Peyer's patch (tissue), 4 donors: ENCODE measurements around the gene PML. TPM values are rescaled to one million over a fixed set of nuclear protein-coding genes. Genes with fewer than 3 reads are reported as not detected.

Experiments
- DNase-seq, 3 donors: peaks; one replicate each; pipeline ENCODE4 v3.0.0-alpha.2; 2017 to 2019
- H3K27ac ChIP-seq, 4 donors: fragments of 200-600 bp; sonication (generic); one replicate each; pipeline ENCODE4 v1.5.1; 2016 to 2019
- H3K27me3 ChIP-seq, 2 donors: fragments of 200-600 bp; sonication (generic); one replicate each; pipeline ENCODE4 v1.5.1; 2019
- H3K36me3 ChIP-seq, 3 donors: fragments of 200-600 bp; sonication (generic); one replicate each; pipeline ENCODE4 v1.5.1; 2016 to 2019
- H3K4me1 ChIP-seq, 4 donors: fragments of 200-600 bp; sonication (generic); one replicate each; pipeline ENCODE4 v1.5.1; 2016 to 2019
- H3K4me3 ChIP-seq, 4 donors: fragments of 200-600 bp; sonication (generic); 1 replicate in 3 of 4; 2 replicates in 1 of 4; pipeline ENCODE4 v1.5.1; 2016 to 2019; ENCODE audit warnings: mild to moderate bottlenecking in 1 of 4
- H3K9me3 ChIP-seq, 4 donors: fragments of 200-600 bp; sonication (generic); one replicate each; pipeline ENCODE4 v1.5.1; 2016 to 2019; ENCODE audit warnings: mild to moderate bottlenecking in 1 of 4
- CTCF ChIP-seq, 6 experiments: fragments of 450-650 bp in 4 of 6; fragments of 200-600 bp in 2 of 6; sonication (generic) in 1 of 6; IDR thresholded peaks; one replicate each; pipeline ENCODE4 v1.5.1; 2017 to 2019; ENCODE audit warnings: antibody characterized with exemption in 6 of 6, mild to moderate bottlenecking in 3 of 6, moderate library complexity in 1 of 6
- POLR2A ChIP-seq, 2 donors: fragments of 450-650 bp; IDR thresholded peaks; one replicate each; pipeline ENCODE4 v1.5.1; 2017; ENCODE audit warnings: antibody characterized with exemption in 2 of 2, mild to moderate bottlenecking in 2 of 2, moderate library complexity in 2 of 2
- total RNA-seq, 4 donors: library from RNA; depleted of rRNA; stranded (reverse); fragments of >200 nt; gene quantifications; one replicate each; pipeline ENCODE4 v1.1.0, GENCODE V29; 2016

The PML gene
- total RNA-seq, 4 donors from 2014 or later: 52.4 to 116 (median 82.9) TPM

DNA sequence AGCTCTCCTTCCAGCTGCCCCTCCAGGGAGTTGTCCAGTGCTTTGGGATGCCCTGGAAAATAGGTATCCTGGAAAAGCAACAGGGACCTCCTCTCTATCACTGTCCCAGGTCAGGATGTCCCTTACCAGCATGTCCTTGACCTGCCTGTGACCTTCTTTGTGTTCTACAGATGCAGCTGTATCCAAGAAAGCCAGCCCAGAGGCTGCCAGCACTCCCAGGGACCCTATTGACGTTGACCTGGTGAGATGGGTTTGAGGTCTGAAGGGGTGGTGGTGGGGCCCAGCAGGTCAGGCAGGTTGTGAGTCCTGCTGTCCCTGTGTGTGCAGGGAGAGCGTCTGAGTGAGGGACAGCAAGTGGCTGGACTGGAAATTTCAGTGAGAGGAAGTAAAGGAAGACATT lies 30.2 kb downstream of the PML start:
- no peak overlapping the region for H3K27ac ChIP-seq
- no peak for TF ChIP-seq POLR2A (IDR thresholded peaks at IDR 0.05)
- no peak for TF ChIP-seq CTCF (IDR thresholded peaks at IDR 0.05)
- H3K9me3 ChIP-seq: no peaks in the 10 kb centered on the region
- H3K36me3 ChIP-seq: peaks cover 0 to 58% (median 4%) of the 10 kb centered on the region in 3 donors
- no peaks in the 10 kb centered on the region for H3K4me1 ChIP-seq
- H3K27me3 ChIP-seq: no peaks in the 10 kb centered on the region
- H3K4me3 ChIP-seq: no peak overlapping the region
- DNase-seq: no peak

GRCh38 chr15:74025436-74025835 lies 30.9 kb downstream of the PML start:
- Histone ChIP-seq H3K36me3 (peaks cover 0 to 58% (median 4%) of the 10 kb centered on the region in 3 donors), H3K27ac (no peak overlapping the region), H3K27me3 (no peaks in the 10 kb centered on the region), H3K9me3 (no peaks in the 10 kb centered on the region), H3K4me1 (no peaks in the 10 kb centered on the region), H3K4me3 (no peak overlapping the region)
- no peak for DNase-seq
- TF ChIP-seq POLR2A (IDR thresholded peaks at IDR 0.05) (no peak), CTCF (IDR thresholded peaks at IDR 0.05) (no peak)

DNA sequence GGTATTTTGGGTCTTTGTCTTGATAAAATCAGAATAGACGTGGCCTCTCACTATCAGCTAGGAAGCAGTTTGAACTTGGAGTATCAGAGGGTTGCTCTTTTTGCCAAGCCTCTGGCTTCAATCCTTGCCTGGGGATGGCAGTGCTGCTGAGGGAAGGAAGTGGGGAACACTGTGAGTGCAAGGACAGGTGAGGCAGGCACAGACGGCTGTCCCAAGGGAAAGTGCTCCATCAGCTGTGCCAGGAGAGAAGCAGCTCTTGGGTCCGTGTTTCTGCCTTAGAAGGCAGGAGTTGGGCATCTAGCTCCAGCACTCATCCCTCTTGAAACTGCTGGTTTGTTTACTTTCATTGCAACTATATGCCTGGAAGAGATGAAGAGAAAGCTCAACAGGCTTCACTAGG lies 33.2 kb downstream of the PML start:
- Histone ChIP-seq H3K36me3 (peaks cover 0 to 69% (median 4%) of the 10 kb centered on the region in 3 donors), H3K27ac (peak overlapping the region in 1 of 4 donors; percentile 7)

GRCh38 chr15:74028646-74029045 lies 34.1 kb downstream of the PML start:
- H3K27ac ChIP-seq: no peak overlapping the region
- TF ChIP-seq POLR2A (IDR thresholded peaks at IDR 0.05) (no peak), CTCF (IDR thresholded peaks at IDR 0.05) (no peak)

More for the DNA sequence above, 33.2 kb downstream of the PML start:
- Histone ChIP-seq H3K9me3 (no peaks in the 10 kb centered on the region), H3K27me3 (no peaks in the 10 kb centered on the region), H3K4me3 (no peak overlapping the region), H3K4me1 (no peaks in the 10 kb centered on the region)
- TF ChIP-seq CTCF (IDR thresholded peaks at IDR 0.05): no peak
- no peak for DNase-seq

GRCh38 chr15:74032046-74032445 lies 37.5 kb downstream of the PML start:
- Histone ChIP-seq H3K9me3 (no peaks in the 10 kb centered on the region), H3K36me3 (peaks cover 0 to 71% (median 0%) of the 10 kb centered on the region in 3 donors), H3K4me1 (no peaks in the 10 kb centered on the region), H3K4me3 (no peak overlapping the region), H3K27ac (no peak overlapping the region), H3K27me3 (no peaks in the 10 kb centered on the region)
- no peak for DNase-seq
- TF ChIP-seq POLR2A (IDR thresholded peaks at IDR 0.05) (no peak), CTCF (IDR thresholded peaks at IDR 0.05) (no peak)

More at GRCh38 chr15:74028646-74029045, 34.1 kb downstream of the PML start:
- no peak for DNase-seq
- Histone ChIP-seq H3K36me3 (peaks cover 0 to 69% (median 0%) of the 10 kb centered on the region in 3 donors), H3K4me3 (no peak overlapping the region), H3K27me3 (no peaks in the 10 kb centered on the region), H3K9me3 (no peaks in the 10 kb centered on the region), H3K4me1 (no peaks in the 10 kb centered on the region)
